IPS-NIHi11 (cell line): Measurements from ENCODE around the gene C17orf67.

Source experiments
- DNase-seq: peaks from one replicate; pipeline ENCODE4 v3.0.0; 2012; ENCODE audit warnings: mixed read lengths, low spot score

Gene C17orf67

DNA sequence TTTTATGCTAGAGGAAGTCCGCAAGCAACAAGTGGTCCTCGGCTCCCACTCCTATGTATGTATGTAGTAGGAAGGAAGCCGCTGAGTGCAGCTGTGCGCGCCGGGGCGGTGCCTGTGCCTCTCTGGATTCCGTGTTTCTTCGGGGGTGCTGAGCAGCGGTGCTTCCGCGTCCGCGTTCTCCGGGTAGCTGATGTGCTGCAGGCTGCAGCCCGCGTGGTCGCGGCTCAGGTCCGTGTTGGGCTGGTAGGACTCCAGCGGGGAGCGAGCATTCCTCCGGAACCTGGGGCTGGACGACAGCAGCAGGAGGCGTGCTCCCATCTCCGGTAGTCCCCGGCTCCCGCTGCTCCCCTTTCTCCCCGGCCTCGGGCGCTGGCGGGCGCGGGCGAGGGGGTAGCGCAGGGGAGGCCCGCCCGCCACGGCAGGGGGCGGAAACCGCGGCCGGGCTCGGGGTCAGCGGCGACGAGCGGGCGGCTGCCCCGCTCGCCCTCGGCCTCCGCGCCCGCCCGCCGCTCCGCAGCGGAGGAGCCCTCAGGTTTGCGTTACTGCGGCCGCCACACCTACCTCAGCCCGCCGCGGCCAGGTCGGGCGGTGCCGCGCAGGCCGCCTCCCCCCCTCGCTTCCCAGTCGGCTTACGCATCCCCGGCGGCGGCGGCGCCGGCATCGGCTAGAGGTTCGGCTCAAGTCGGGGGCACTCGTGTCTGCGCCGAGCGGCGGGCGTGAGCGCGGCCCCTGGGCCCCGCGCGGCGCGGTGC lies 487 bp downstream of the C17orf67 start:
- DNase-seq, result peak; percentile 78

DNA sequence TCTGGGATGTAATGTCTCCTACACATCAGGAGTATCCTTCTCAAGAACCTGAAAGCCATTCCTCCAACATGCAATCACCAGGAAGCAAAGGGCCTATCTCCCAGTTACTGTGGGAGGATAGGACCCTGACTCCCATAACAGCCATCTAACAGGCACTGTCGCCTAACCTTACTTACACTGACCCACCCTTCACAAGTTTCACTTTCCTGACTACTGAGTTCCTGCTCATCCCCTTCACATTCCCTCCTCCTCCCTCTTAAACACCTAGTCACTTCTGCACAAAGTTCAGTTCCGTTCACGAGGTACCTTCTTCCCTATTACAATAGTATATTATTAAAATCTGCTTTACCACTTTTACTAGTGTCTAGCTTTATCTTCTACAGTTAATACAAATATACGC lies 1.3 kb downstream of the C17orf67 start:
- no peak for DNase-seq

DNA sequence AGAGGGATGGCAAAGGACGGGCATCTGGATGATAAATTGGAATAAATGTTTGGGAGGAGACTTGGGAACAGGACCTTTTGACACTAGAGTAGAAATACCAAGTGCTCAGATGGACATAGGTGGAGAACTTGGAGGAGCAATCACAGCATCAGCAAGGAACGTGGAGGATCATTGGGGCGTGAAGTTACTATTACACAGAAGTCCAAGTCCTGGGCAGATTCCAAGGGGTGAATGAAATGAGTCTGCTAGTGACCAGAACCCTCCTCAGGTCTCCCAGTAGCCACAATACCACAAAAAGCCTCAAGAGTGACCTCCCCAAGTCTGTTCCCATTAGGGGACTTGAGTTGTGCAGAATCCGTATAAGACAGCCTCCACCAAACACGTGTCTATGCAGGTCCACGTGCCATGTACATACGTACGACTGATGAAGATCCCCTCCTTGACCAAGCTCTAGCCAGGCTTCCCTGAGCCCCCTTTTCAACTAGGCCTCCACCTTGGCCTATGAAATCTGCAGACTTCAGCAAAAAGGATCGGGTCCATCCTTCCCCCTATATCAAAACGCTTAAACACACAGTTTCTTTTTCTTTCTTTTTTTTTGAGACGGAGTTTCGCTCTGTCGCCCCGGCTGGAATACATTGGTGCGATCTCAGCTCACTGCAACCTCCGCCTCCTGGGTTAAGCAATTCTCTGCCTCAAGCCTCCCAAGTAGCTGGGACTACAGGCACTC lies 2.2 kb downstream of the C17orf67 start:
- no peak for DNase-seq

- no peak for DNase-seq
Observed at GRCh38 chr17:56830726-56831368, 2.9 kb downstream of the C17orf67 start.

GRCh38 chr17:56826611-56827414 lies 6.9 kb downstream of the C17orf67 start:
- no peak for DNase-seq

DNA sequence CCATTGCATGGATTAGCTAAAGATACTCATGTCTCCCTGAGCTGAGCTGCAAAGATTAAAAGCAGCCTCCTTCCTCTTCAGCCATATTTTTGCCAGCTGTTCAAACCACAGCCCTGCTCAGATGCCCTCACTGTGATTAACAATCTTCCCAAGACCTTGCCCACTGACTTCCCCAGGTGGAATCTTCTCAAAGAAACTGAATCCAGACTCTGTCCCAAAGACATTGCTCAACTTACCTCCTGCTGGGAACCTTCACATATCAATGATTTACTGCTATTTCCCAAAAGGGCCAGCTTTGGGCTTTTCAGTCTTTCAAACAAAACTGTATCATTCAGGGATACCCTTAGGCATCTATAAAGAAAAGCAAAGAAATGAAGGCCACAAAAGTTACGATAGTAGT lies 9.2 kb downstream of the C17orf67 start:
- DNase-seq, result no peak

DNA sequence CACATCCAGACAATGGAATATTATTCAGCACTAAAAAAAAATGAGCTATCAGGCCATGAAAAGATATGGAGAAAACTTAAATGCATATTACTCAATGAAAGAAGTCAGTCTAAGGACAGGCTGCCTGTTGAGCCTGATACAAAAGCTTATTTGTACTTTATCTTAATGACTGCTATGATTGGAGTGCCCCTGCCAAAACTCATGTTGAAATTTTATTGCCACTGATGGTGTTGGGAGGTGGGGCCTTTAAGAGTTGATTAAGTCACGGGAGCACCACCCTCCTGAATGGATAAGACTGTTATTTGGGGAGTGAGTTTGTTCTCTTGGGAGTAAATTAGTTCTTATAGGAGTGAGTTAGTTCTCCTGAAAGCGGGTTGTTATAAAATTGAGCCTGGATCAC lies 9.9 kb downstream of the C17orf67 start:
- DNase-seq, result no peak

DNA sequence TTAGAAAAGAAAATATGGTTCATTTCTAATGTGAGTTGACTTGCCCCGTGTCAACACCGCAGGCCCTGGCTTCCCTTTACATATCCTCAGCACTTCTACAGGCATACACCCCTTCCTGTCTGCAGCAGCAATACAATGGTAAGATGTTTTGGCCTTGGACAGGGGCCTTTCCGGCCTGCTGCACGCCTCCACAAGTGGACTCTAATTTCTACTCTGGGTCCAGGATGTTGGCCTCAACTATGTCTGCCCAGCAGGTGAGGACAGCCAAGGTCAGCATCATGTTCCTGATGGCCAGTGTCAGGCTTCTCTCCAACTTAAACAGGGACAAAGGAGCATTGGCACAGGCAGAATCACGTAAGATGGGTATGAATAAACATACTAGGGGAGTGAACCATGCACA lies 11.0 kb downstream of the C17orf67 start:
- no peak for DNase-seq

GRCh38 chr17:56821847-56822534 lies 11.7 kb downstream of the C17orf67 start:
- DNase-seq, result no peak

DNA sequence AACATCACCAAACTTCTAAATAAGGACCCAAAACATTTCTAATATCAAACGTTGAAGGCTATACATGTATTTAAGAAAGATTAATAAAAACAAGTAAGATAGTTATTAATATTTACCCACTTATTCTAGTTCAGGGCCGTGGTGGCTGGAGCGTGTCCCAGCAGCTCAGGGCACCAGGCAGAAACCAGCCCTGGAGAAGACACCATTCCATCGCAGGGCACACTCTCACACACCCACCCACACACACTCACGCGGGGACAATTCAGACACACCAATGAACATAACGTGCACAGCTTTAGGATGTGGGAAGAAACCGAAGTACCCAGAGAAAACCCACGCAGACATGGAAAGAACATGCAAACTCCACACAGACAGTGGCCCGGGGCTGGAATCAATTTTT lies 13.5 kb downstream of the C17orf67 start:
- DNase-seq, result no peak

DNA sequence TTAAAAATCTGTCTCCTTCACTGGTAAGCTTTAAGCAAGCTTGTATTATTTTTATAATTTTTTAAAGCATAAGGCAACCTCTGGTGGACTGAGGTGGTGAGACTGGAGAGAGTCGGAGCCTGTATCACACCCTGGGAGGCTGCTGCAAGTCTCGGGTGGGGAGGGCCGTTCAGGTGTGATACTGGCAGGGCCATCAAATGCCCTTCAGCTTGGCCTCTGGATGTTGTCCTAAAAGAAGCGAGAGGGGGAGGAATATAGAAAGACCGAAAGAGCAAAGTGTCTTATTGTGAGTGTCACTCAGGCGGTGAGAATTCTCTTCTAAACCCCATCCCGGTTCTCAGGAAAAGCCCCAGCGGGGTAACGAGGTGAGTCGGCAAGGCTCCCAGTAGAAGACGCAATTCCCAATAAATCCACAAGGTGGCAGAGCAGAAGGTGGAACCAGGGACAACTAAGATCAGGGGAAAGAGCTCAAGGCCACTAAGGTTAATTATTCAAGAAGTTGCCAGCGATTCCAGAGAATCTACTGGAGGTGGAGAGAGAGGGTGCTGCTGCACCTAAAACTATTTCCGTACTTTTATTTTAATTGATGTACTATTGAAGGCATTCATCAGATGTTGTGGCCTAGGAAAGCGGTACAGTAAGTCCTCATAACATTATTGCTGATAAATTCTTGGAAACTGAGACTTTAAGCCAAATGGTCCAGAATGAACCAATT lies 14.1 kb downstream of the C17orf67 start:
- peak; percentile 90 for DNase-seq

DNA sequence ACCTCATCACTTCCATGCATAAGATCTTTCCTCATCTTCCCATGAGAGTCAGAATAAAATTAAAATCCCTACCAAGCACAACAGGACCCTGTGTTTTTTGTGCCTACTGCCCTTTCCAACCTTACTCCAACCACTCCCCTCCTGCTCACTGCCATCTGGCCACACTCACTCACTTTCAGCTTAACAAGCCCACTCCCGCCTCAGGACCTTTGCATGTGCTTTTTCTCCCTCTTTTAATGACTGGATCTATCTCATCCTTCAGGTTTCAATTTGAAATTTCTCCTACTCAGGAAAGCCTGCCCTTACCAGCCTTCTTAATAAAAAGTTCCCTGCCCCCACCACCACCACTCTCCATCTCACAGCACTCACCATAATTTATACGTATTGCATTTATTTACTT lies 14.7 kb downstream of the C17orf67 start:
- DNase-seq, result no peak

- DNase-seq, result no peak
Observed at GRCh38 chr17:56817066-56817465, 16.7 kb downstream of the C17orf67 start.

GRCh38 chr17:56815711-56816110 lies 18.0 kb downstream of the C17orf67 start:
- DNase-seq, result no peak

- DNase-seq, result peak; percentile 30
Observed at GRCh38 chr17:56812901-56813388, 20.8 kb downstream of the C17orf67 start.

DNA sequence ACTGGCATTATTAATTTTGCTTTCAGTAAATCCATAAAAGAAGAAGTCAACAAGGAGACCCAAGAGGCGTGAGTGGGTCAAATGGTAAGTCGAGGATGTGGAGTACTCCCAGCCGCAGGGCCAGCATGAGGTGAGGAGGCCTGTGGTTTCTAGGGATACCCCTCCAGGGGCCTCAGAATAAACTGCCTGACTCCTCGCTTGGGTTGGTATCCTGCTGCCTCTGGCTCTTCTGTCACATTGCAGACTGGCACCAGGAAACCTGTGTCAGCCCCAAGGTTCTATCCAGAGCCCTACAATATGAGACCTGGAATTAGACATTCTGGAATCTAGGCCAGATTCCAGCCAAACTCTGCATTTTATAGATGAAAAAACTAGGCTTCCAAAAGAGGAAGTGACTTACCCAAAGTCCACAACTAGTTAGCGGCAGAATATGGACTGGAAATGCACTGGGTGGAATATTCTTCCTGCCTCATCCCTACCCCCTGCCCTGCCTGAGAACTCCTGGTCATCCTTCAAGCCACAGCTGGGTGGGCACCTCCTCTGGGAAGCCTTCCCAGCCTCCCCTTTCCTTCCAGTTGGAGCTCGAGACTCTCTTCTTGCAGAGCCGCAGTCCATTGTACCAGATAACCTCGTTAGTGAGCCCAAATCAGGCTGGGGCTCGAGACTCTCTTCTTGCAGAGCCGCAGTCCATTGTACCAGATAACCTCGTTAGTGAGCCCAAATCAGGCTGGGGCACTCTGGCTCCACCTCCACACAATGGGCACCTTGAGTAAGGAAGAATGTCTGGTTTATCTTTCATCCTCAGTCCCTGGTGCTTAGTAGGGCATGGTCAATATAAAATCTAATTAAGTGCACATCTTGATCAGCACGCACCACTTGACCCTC lies 22.6 kb downstream of the C17orf67 start:
- DNase-seq, result no peak

DNA sequence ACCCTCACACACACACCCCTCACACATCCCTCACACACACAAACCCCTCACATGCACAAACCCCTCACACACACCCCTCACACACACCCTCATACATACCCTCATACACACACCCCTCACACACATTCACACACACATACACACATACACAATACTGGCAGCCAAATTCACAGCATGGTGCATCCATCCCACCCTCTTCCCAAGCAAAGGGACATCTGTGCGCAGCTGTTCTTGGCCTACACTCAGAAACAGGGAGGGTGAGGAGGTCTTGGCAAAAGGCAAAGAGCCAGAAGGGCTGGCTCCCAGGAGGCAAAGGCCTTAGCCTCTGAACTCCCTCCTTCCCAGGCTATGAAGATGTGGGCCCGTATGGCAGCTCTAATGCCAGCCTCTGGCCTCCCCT lies 23.4 kb downstream of the C17orf67 start:
- DNase-seq, result no peak

DNA sequence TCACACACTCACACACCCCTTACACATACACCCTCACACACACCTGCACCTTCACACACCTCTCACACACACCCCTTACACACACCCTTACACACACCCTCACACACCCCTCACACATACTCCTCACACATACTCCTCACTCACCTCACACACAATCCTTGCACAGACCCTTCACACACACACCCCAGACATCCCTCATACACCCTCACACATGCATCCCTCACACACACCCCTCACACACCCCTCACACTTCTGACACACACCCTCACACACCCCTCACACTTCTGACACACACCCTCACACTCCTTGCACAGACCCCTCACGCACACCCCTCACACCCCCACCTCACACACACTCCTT lies 23.9 kb downstream of the C17orf67 start:
- DNase-seq, result no peak

- no peak for DNase-seq
Observed at GRCh38 chr17:56809106-56809819, 24.5 kb downstream of the C17orf67 start.
